HepG2 (cell line): ENCODE results near the gene GPRASP3. TPM values are rescaled to one million over a fixed set of nuclear protein-coding genes. Genes with fewer than 3 reads are reported as not detected.

Experiments
- ARID4A ChIP-seq: sonication (generic); formaldehyde crosslinking; IDR thresholded peaks from 2 replicates; pipeline ENCODE4 v1.5.0; 2020; ENCODE audit warnings: mild to moderate bottlenecking, missing genetic modification reagents, borderline replicate concordance
- ATF7 ChIP-seq, 2 experiments: fragments of 450-650 bp in 1 of 2; sonication (generic) in 1 of 2; formaldehyde crosslinking in 1 of 2; IDR thresholded peaks; 2 replicates each; pipeline versions ENCODE4 v1.4.0 to v1.6.1; 2016 to 2020; ENCODE audit warnings: antibody characterized with exemption in 1 of 2, mild to moderate bottlenecking in 1 of 2, missing genetic modification reagents in 1 of 2
- CCAR2 ChIP-seq: fragments of 200-400 bp; formaldehyde crosslinking; optimal IDR thresholded peaks from 2 replicates; pipeline ENCODE3; 2018; ENCODE audit warnings: low read depth, mild to moderate bottlenecking, low read length, moderate library complexity
- CREBL2 ChIP-seq: sonication (generic); formaldehyde crosslinking; IDR thresholded peaks from 2 replicates; pipeline ENCODE4 v1.8.1; 2023; ENCODE audit warnings: missing genetic modification reagents, mild to moderate bottlenecking, borderline replicate concordance
- FIP1L1 ChIP-seq: fragments of 200-400 bp; formaldehyde crosslinking; IDR thresholded peaks from 2 replicates; pipeline ENCODE4 v1.6.1; 2018; ENCODE audit warnings: low read depth, mild to moderate bottlenecking, low read length, moderate library complexity, borderline replicate concordance; ENCODE audit not compliant: insufficient read depth
- FUBP1 ChIP-seq: sonication (generic); formaldehyde crosslinking; IDR thresholded peaks from 2 replicates; pipeline ENCODE4 v1.5.1; 2020; ENCODE audit warnings: missing genetic modification reagents, mild to moderate bottlenecking, borderline replicate concordance
- MAX ChIP-seq: IDR thresholded peaks from 2 replicates; pipeline ENCODE4 v1.6.1; 2012; ENCODE audit warnings: inconsistent platforms
- NFE2L2 ChIP-seq: fragments of 150-350 bp; IDR thresholded peaks from 2 replicates; pipeline ENCODE4 v1.6.1; 2014; ENCODE audit warnings: low read length
- PHF8 ChIP-seq: sonication (generic); formaldehyde crosslinking; IDR thresholded peaks from 2 replicates; pipeline ENCODE4 v1.5.0; 2020; ENCODE audit warnings: missing genetic modification reagents
- POGK ChIP-seq: sonication (generic); formaldehyde crosslinking; conservative IDR thresholded peaks from 2 replicates; pipeline ENCODE4 v1.8.0; 2022; ENCODE audit warnings: mild to moderate bottlenecking, moderate library complexity, missing genetic modification reagents
- REL ChIP-seq: sonication (generic); formaldehyde crosslinking; conservative IDR thresholded peaks from 2 replicates; pipeline ENCODE4 v1.8.0; 2022; ENCODE audit warnings: mild to moderate bottlenecking, missing genetic modification reagents, moderate library complexity
- SOX5 ChIP-seq: IDR thresholded peaks from 2 replicates; pipeline ENCODE4 v1.6.1; 2016; ENCODE audit warnings: borderline replicate concordance
- SPEN ChIP-seq: sonication (generic); formaldehyde crosslinking; IDR thresholded peaks from 2 replicates; pipeline ENCODE4 v1.5.1; 2020; ENCODE audit warnings: low read depth, mild to moderate bottlenecking, missing genetic modification reagents
- ZFP36 ChIP-seq: fragments of 150-350 bp; IDR thresholded peaks from 2 replicates; pipeline ENCODE4 v1.6.1; 2018; ENCODE audit warnings: borderline replicate concordance, low read length, low read depth; ENCODE audit not compliant: partially characterized antibody
- ZNF121 ChIP-seq: sonication (generic); formaldehyde crosslinking; IDR thresholded peaks from 2 replicates; pipeline ENCODE4 v1.5.0; 2020; ENCODE audit warnings: mild to moderate bottlenecking, missing genetic modification reagents
- ZNF207 ChIP-seq: fragments of 450-650 bp; IDR thresholded peaks from 2 replicates; pipeline ENCODE4 v1.6.1; 2016; ENCODE audit warnings: antibody characterized with exemption, borderline replicate concordance
- ZNF33A ChIP-seq: sonication (generic); formaldehyde crosslinking; IDR thresholded peaks from 2 replicates; pipeline ENCODE4 v1.5.1; 2020; ENCODE audit warnings: missing genetic modification reagents, mild to moderate bottlenecking, moderate library complexity, borderline replicate concordance
- ZNF704 ChIP-seq: sonication (generic); formaldehyde crosslinking; IDR thresholded peaks from 2 replicates; pipeline ENCODE4 v1.8.1; 2023; ENCODE audit warnings: mild to moderate bottlenecking, inconsistent platforms, moderate library complexity, missing genetic modification reagents, borderline replicate concordance
- polyA plus RNA-seq, 8 experiments: library from polyadenylated mRNA; depleted of rRNA in 3 of 8; stranded (reverse) in 7 of 8; unstranded in 1 of 8; fragments of >200 nt; fragmentation: Illumina TruSeq in 4 of 8; extraction: Trizol in 4 of 8; gene quantifications; 2 replicates each; pipeline versions ENCODE4 v1.2.1 to v1.2.3, GENCODE V29; 2011 to 2016; ENCODE audit warnings: low read depth in 4 of 8, missing spikeins in 1 of 8, mixed read lengths in 1 of 8; ENCODE audit not compliant: insufficient read depth in 1 of 8
- total RNA-seq, 5 experiments: library from RNA; depleted of rRNA; stranded (reverse); fragments of >200 nt; fragmentation: Illumina TruSeq; extraction: Trizol; gene quantifications; 2 replicates each; pipeline ENCODE4 v1.2.3, GENCODE V29; 2016; ENCODE audit warnings: low read depth in 1 of 5

GPRASP3 gene
- total and polyA plus RNA-seq, 2 of the 13 experiments (the other 11 are each of a cell fraction or from before 2014, with no cell fraction given), result 0.67 to 1.4 TPM

- peak; percentile 77; the same call in 1 of the 2 replicates for TF ChIP-seq ARID4A (CRISPR knock-in tag)
- TF ChIP-seq POGK (CRISPR knock-in tag), result no peak
- peak; percentile 78 for TF ChIP-seq ATF7 (IDR thresholded peaks at IDR 0.05)
- TF ChIP-seq ATF7 (CRISPR knock-in tag; IDR thresholded peaks at IDR 0.05), result no peak
- TF ChIP-seq ZNF121 (CRISPR knock-in tag), result no peak
- TF ChIP-seq NFE2L2, result 0 out of 2 replicates have a peak, but pooled peaks have one; percentile 4
- no peak for TF ChIP-seq FUBP1 (CRISPR knock-in tag)
- peak; percentile 80 for TF ChIP-seq PHF8 (CRISPR knock-in tag)
- no peak for TF ChIP-seq REL
- TF ChIP-seq SPEN (CRISPR knock-in tag), result peak; percentile 32; the same call in 1 of the 2 replicates
- no peak for TF ChIP-seq SOX5
- TF ChIP-seq FIP1L1, result no peak
- TF ChIP-seq ZNF33A, result no peak
- TF ChIP-seq CREBL2 (CRISPR knock-in tag), result no peak
- no peak for TF ChIP-seq MAX
- TF ChIP-seq ZNF207, result no peak
- TF ChIP-seq ZNF704 (CRISPR knock-in tag), result no peak
- TF ChIP-seq CCAR2, result no peak
- TF ChIP-seq ZFP36, result no peak
These were observed 48.6 kb downstream of the GPRASP3 start (continued) for GRCh38 chrX:102768987-102769761.
